IMR-90 (cell line): ENCODE measurements around the gene ACTRT2. TPM values are rescaled to one million over a fixed set of nuclear protein-coding genes. Genes with fewer than 3 reads are reported as not detected.

Experiments
- ATAC-seq: fragments of 200-7000 bp; cut with Tn5 transposase; 2 replicates; pipeline ENCODE4 v1.9.1; 2020; ENCODE audit warnings: low read depth, mild to moderate bottlenecking, moderate library complexity
- BruUV-seq: library from RNA; stranded (reverse); fragments of 400-500 nt; replicated peaks from 2 replicates; lab custom pipeline; 2021; lab: Mats Ljungman, UMichigan
- CTCF ChIA-PET: fragments of 300-600 bp; formaldehyde crosslinking; extraction: SDS; loops from one replicate; lab custom pipeline; 2021; ENCODE audit warnings: antibody characterized with exemption; lab: Yijun Ruan, JAX
- POLR2A ChIA-PET: fragments of 300-600 bp; sonication (Branson Sonifier 250); formaldehyde crosslinking; loops from one replicate; lab custom pipeline; 2022; ENCODE audit warnings: antibody characterized with exemption; ENCODE audit not compliant: unreplicated experiment; lab: Charles Lee
- DNase-seq: peaks from one replicate; pipeline ENCODE4 v3.0.0; 2013
- H2AFZ ChIP-seq: replicated peaks from 2 replicates; pipeline ENCODE3; 2013; ENCODE audit warnings: low read length, mild to moderate bottlenecking; ENCODE audit not compliant: poor library complexity
- H2AK5ac ChIP-seq: 2 replicates; pipeline ENCODE4 v1.6.1; 2013; ENCODE audit warnings: low read depth, low read length, inconsistent platforms
- H2AK9ac ChIP-seq: replicated peaks from 2 replicates; pipeline ENCODE3; 2013; ENCODE audit warnings: mild to moderate bottlenecking, low read depth, low read length, moderate library complexity; ENCODE audit not compliant: poor library complexity
- H2BK120ac ChIP-seq: 2 replicates; pipeline ENCODE4 v1.6.1; 2013; ENCODE audit warnings: low read depth, low read length, inconsistent platforms
- H2BK15ac ChIP-seq: 3 replicates; pipeline ENCODE4 v1.6.1; 2013; ENCODE audit warnings: low read depth, low read length, inconsistent platforms
- H2BK20ac ChIP-seq: 2 replicates; pipeline ENCODE4 v1.6.1; 2013; ENCODE audit warnings: low read depth, mild to moderate bottlenecking, inconsistent platforms, low read length, moderate library complexity
- H2BK5ac ChIP-seq: 2 replicates; pipeline ENCODE4 v1.6.1; 2013; ENCODE audit warnings: mild to moderate bottlenecking, low read depth, low read length, inconsistent platforms; ENCODE audit not compliant: poor library complexity, severe bottlenecking
- H3K14ac ChIP-seq: replicated peaks from 2 replicates; pipeline ENCODE4 v1.6.1; 2013; ENCODE audit warnings: low read depth, low read length, inconsistent platforms
- H3K18ac ChIP-seq: 2 replicates; pipeline ENCODE4 v1.6.1; 2013; ENCODE audit warnings: low read depth, low read length, control low read depth
- H3K23ac ChIP-seq: 2 replicates; pipeline ENCODE4 v1.6.1; 2013; ENCODE audit warnings: low read depth, low read length, inconsistent platforms
- H3K27ac ChIP-seq: 2 replicates; pipeline ENCODE4 v1.5.1; 2013; ENCODE audit warnings: mild to moderate bottlenecking, control low read depth, low read length; ENCODE audit not compliant: insufficient read depth
- H3K27me3 ChIP-seq: 2 replicates; pipeline ENCODE4 v1.6.1; 2013; ENCODE audit warnings: low read length; ENCODE audit not compliant: control insufficient read depth, insufficient read depth
- H3K36me3 ChIP-seq: 2 replicates; pipeline ENCODE4 v1.6.1; 2013; ENCODE audit warnings: low read length, mixed read lengths; ENCODE audit not compliant: control insufficient read depth, insufficient read depth
- H3K4ac ChIP-seq: 2 replicates; pipeline ENCODE4 v1.6.1; 2013; ENCODE audit warnings: low read depth, low read length, inconsistent platforms
- H3K4me1 ChIP-seq: 2 replicates; pipeline ENCODE4 v1.6.1; 2013; ENCODE audit warnings: low read length, mixed read lengths; ENCODE audit not compliant: control insufficient read depth, insufficient read depth
- H3K4me2 ChIP-seq: 2 replicates; pipeline ENCODE4 v1.6.1; 2013; ENCODE audit warnings: low read depth, mild to moderate bottlenecking, control low read depth, low read length, moderate library complexity
- H3K4me3 ChIP-seq: 2 replicates; pipeline ENCODE4 v1.5.1; 2013; ENCODE audit warnings: low read depth, mild to moderate bottlenecking, control low read depth, low read length, moderate library complexity; ENCODE audit not compliant: insufficient read depth
- H3K56ac ChIP-seq: 2 replicates; pipeline ENCODE4 v1.6.1; 2013; ENCODE audit warnings: low read length, inconsistent platforms; ENCODE audit not compliant: insufficient read depth; ENCODE audit errors: extremely low read depth
- H3K79me1 ChIP-seq, 2 experiments: 2 replicates each; pipeline ENCODE4 v1.6.1; 2013; ENCODE audit warnings: low read length in 2 of 2, inconsistent platforms in 1 of 2, low read depth in 1 of 2
- H3K9ac ChIP-seq: 2 replicates; pipeline ENCODE4 v1.6.1; 2013; ENCODE audit warnings: low read depth, low read length, control low read depth
- H3K9me1 ChIP-seq: 2 replicates; pipeline ENCODE4 v1.6.1; 2013; ENCODE audit warnings: low read length, inconsistent platforms; ENCODE audit not compliant: insufficient read depth
- H3K9me3 ChIP-seq: 2 replicates; pipeline ENCODE4 v1.6.1; 2013; ENCODE audit warnings: low read length; ENCODE audit not compliant: control insufficient read depth, insufficient read depth
- H4K20me1 ChIP-seq: 2 replicates; pipeline ENCODE4 v1.6.1; 2013; ENCODE audit warnings: low read length, inconsistent platforms; ENCODE audit not compliant: insufficient read depth
- H4K5ac ChIP-seq: 2 replicates; pipeline ENCODE4 v1.6.1; 2013; ENCODE audit warnings: mild to moderate bottlenecking, low read depth, low read length, control low read depth
- H4K8ac ChIP-seq, 2 experiments: 2 replicates each; pipeline ENCODE4 v1.6.1; 2013; ENCODE audit warnings: low read depth in 2 of 2, low read length in 2 of 2, control low read depth in 1 of 2, inconsistent platforms in 1 of 2
- H4K91ac ChIP-seq: 2 replicates; pipeline ENCODE4 v1.6.1; 2013; ENCODE audit warnings: low read depth, low read length, inconsistent platforms; ENCODE audit not compliant: insufficient read depth
- BHLHE40 ChIP-seq: fragments of 150-350 bp; IDR thresholded peaks from 2 replicates; pipeline ENCODE4 v1.6.1; 2016; ENCODE audit warnings: mild to moderate bottlenecking, low read depth, low read length
- CEBPB ChIP-seq: IDR thresholded peaks from 2 replicates; pipeline ENCODE4 v1.6.1; 2012; ENCODE audit warnings: low read depth, low read length, improper control_type of control experiment
- CHD1 ChIP-seq: IDR thresholded peaks from 2 replicates; pipeline ENCODE4 v1.6.1; 2012; ENCODE audit warnings: low read depth, low read length, improper control_type of control experiment
- FOS ChIP-seq: fragments of 150-350 bp; IDR thresholded peaks from 2 replicates; pipeline ENCODE4 v1.6.1; 2016; ENCODE audit warnings: low read depth, low read length
- MAFK ChIP-seq: IDR thresholded peaks from 2 replicates; pipeline ENCODE4 v1.6.1; 2012; ENCODE audit warnings: low read depth, low read length, improper control_type of control experiment
- MAZ ChIP-seq: IDR thresholded peaks from 2 replicates; pipeline ENCODE4 v1.6.1; 2012; ENCODE audit warnings: low read depth, mild to moderate bottlenecking, low read length, improper control_type of control experiment, moderate library complexity, borderline replicate concordance
- MXI1 ChIP-seq: IDR thresholded peaks from 2 replicates; pipeline ENCODE4 v1.6.1; 2012; ENCODE audit warnings: low read depth, mild to moderate bottlenecking, low read length, moderate library complexity, borderline replicate concordance
- NFE2L2 ChIP-seq: fragments of 150-350 bp; IDR thresholded peaks from 2 replicates; pipeline ENCODE4 v1.6.1; 2016; ENCODE audit warnings: low read depth, mild to moderate bottlenecking, low read length
- POLR2A ChIP-seq: IDR thresholded peaks from 2 replicates; pipeline ENCODE4 v1.6.1; 2012; ENCODE audit warnings: mild to moderate bottlenecking, low read depth, low read length
- RAD21 ChIP-seq: IDR thresholded peaks from 2 replicates; pipeline ENCODE4 v1.6.1; 2012; ENCODE audit warnings: low read length, improper control_type of control experiment
- RCOR1 ChIP-seq: IDR thresholded peaks from 2 replicates; pipeline ENCODE4 v1.6.1; 2012; ENCODE audit warnings: mild to moderate bottlenecking, low read length, improper control_type of control experiment; ENCODE audit not compliant: insufficient replicate concordance
- RFX5 ChIP-seq: IDR thresholded peaks from 2 replicates; pipeline ENCODE4 v1.8.0; 2012; ENCODE audit warnings: low read depth, mild to moderate bottlenecking, low read length, moderate library complexity
- SMC3 ChIP-seq: fragments of 150-350 bp; IDR thresholded peaks from 2 replicates; pipeline ENCODE4 v1.6.1; 2016; ENCODE audit warnings: low read depth, mild to moderate bottlenecking, antibody characterized with exemption, low read length, moderate library complexity
- WGBS, 2 experiments: methylation state at CpG; one replicate each; pipeline versions ENCODE4 v1.1.5 to v1.1.7; 2013; ENCODE audit warnings: missing lambda C conversion rate in 2 of 2; ENCODE audit not compliant: insufficient read length in 1 of 2; ENCODE audit errors: extremely low coverage in 2 of 2; 5-methylcytosine and 5-hydroxymethylcytosine counted together
- dilution Hi-C: fragments of 300-500 bp; cut with HindIII; formaldehyde crosslinking; loops from one replicate; pipeline ENCODE4 v1.14.3; 2018; ENCODE audit warnings: low sequenced_read_pairs; ENCODE audit not compliant: unreplicated experiment
- in situ Hi-C: fragments of 300-500 bp; cut with MboI; formaldehyde crosslinking; loops from 3 replicates; pipeline ENCODE4 v1.14.3; 2019; ENCODE audit warnings: low sequenced_read_pairs, inconsistent platforms, mixed read lengths
- intact Hi-C: fragments of 100-400 bp; cut with micrococcal nuclease; formaldehyde crosslinking; loops from 2 replicates; pipeline ENCODE4 v1.10.0; 2022
- polyA plus RNA-seq, 3 experiments: library from polyadenylated mRNA; depleted of rRNA; stranded (reverse); fragments of >200 nt; gene quantifications; 2 replicates each; pipeline ENCODE4 v1.2.3, GENCODE V29; 2012; ENCODE audit warnings: low replicate concordance in 1 of 3
- total RNA-seq: library from RNA; depleted of rRNA; stranded (reverse); fragments of >200 nt; gene quantifications from 2 replicates; pipeline ENCODE4 v1.2.3, GENCODE V29; 2012
- TF ChIP-seq, protein P1 (sequence below): fragments of 150-350 bp; IDR thresholded peaks from 2 replicates; pipeline ENCODE4 v1.6.1; 2016; ENCODE audit warnings: low read depth, mild to moderate bottlenecking, low read length, moderate library complexity, borderline replicate concordance
- TF ChIP-seq, protein P2 (sequence below): fragments of 150-350 bp; IDR thresholded peaks from 2 replicates; pipeline ENCODE4 v1.6.1; 2017; ENCODE audit warnings: mild to moderate bottlenecking, antibody characterized with exemption, low read length, low read depth
- TF ChIP-seq, protein P3 (sequence below): conservative IDR thresholded peaks from 2 replicates; pipeline ENCODE4 v1.5.1; 2012; ENCODE audit warnings: mild to moderate bottlenecking, low read depth, low read length, improper control_type of control experiment

Gene ACTRT2
- total and polyA plus RNA-seq, 2 of the 4 experiments (the other 2 are of a cell fraction) = not detected

DNA sequence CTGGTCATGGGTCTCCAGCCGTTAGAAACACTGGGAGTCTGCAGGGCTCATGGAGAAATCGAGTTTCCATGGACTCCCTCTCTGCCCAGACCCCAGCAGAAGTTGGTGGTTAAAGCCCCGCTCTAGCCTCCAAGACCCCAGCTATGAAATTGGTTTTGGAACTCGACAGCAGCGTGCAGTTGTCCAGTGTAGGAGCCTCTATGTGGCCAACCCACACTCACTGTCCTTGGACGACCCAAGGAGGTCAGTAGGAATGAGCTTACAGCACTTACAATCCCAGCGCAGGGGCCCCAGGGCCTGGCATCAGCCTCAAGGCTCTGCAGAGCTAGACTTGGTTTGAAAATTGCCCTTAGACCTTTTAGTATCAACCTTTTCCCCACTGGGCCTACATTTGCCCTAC, 44.5 kb downstream of the ACTRT2 start:
- Histone ChIP-seq H3K4me1 (peaks cover 2% of the 10 kb centered on the region; the same call in 1 of the 2 replicates), H4K5ac (no peak overlapping the region), H3K23ac (no peak overlapping the region), H3K4ac (no peak overlapping the region), H2BK5ac (no peak overlapping the region), H3K4me3 (no peak overlapping the region), H4K20me1 (no peaks in the 10 kb centered on the region), H3K27ac (no peak overlapping the region), H3K79me1 (no peaks in the 10 kb centered on the region), H3K9ac (no peak overlapping the region), H3K18ac (no peak overlapping the region), H3K9me1 (no peaks in the 10 kb centered on the region), H3K36me3 (no peaks in the 10 kb centered on the region), H2BK120ac (no peak overlapping the region), H4K91ac (no peak overlapping the region), H2AK5ac (no peak overlapping the region), H2AFZ (no peak overlapping the region), H3K27me3 (peaks cover 67% of the 10 kb centered on the region), H3K9me3 (no peaks in the 10 kb centered on the region), H3K56ac (no peak overlapping the region), H2BK20ac (no peak overlapping the region), H2BK15ac (no peak overlapping the region), H3K14ac (no peak overlapping the region), H4K8ac (no peak overlapping the region), H3K4me2 (no peak overlapping the region), H2AK9ac (no peak overlapping the region)
- dilution Hi-C loops = no loop called here
- WGBS, 2 experiments = 65% methylated on average over 4 of the region's 7 CpGs; no CpG with 5 or more reads in 1 of the 2 experiments
- intact Hi-C loops = loop anchor here (10.0 kb wide), 1 partner anchor 249 kb away; no protein-coding TSS in a partner anchor
- DNase-seq (no peak), ATAC-seq (no peak)
- TF ChIP-seq, protein P1, sequence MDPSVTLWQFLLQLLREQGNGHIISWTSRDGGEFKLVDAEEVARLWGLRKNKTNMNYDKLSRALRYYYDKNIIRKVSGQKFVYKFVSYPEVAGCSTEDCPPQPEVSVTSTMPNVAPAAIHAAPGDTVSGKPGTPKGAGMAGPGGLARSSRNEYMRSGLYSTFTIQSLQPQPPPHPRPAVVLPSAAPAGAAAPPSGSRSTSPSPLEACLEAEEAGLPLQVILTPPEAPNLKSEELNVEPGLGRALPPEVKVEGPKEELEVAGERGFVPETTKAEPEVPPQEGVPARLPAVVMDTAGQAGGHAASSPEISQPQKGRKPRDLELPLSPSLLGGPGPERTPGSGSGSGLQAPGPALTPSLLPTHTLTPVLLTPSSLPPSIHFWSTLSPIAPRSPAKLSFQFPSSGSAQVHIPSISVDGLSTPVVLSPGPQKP = no peak
- TF ChIP-seq FOS = no peak
- TF ChIP-seq CHD1 = no peak
- TF ChIP-seq RFX5 = no peak
- TF ChIP-seq CEBPB = no peak
- TF ChIP-seq, protein P2, sequence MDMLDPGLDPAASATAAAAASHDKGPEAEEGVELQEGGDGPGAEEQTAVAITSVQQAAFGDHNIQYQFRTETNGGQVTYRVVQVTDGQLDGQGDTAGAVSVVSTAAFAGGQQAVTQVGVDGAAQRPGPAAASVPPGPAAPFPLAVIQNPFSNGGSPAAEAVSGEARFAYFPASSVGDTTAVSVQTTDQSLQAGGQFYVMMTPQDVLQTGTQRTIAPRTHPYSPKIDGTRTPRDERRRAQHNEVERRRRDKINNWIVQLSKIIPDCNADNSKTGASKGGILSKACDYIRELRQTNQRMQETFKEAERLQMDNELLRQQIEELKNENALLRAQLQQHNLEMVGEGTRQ = no peak
- TF ChIP-seq MXI1 = no peak
- TF ChIP-seq NFE2L2 = no peak
- TF ChIP-seq MAZ = no peak
- TF ChIP-seq SMC3 = no peak
- TF ChIP-seq RCOR1 = no peak
- TF ChIP-seq, protein P3, sequence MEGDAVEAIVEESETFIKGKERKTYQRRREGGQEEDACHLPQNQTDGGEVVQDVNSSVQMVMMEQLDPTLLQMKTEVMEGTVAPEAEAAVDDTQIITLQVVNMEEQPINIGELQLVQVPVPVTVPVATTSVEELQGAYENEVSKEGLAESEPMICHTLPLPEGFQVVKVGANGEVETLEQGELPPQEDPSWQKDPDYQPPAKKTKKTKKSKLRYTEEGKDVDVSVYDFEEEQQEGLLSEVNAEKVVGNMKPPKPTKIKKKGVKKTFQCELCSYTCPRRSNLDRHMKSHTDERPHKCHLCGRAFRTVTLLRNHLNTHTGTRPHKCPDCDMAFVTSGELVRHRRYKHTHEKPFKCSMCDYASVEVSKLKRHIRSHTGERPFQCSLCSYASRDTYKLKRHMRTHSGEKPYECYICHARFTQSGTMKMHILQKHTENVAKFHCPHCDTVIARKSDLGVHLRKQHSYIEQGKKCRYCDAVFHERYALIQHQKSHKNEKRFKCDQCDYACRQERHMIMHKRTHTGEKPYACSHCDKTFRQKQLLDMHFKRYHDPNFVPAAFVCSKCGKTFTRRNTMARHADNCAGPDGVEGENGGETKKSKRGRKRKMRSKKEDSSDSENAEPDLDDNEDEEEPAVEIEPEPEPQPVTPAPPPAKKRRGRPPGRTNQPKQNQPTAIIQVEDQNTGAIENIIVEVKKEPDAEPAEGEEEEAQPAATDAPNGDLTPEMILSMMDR = no peak
- no peak for TF ChIP-seq POLR2A
- no peak for TF ChIP-seq MAFK
- no peak for TF ChIP-seq BHLHE40
- TF ChIP-seq RAD21 = no peak
- POLR2A ChIA-PET = no interaction called here
- no TSS peak for BruUV-seq
- CTCF ChIA-PET = no interaction called here
- in situ Hi-C loops = loop anchor here (25.0 kb wide), 1 partner anchor 628 kb away; no protein-coding TSS in a partner anchor
